Endodermal cell (in vitro differentiated cells): ENCODE results near the gene PACRG. TPM values are rescaled to one million over a fixed set of nuclear protein-coding genes. Genes with fewer than 3 reads are reported as not detected.

Experiments used
- DNase-seq: peaks from one replicate; pipeline ENCODE4 v3.0.0-alpha.2; 2017
- H3K27ac ChIP-seq: 2 replicates; pipeline ENCODE4 v1.5.1; 2013; ENCODE audit warnings: mild to moderate bottlenecking, low read depth, low read length, moderate library complexity
- H3K27me3 ChIP-seq: 2 replicates; pipeline ENCODE4 v1.6.1; 2013; ENCODE audit warnings: mild to moderate bottlenecking, low read length, moderate library complexity; ENCODE audit not compliant: insufficient read depth, control insufficient read depth, poor library complexity, severe bottlenecking
- H3K36me3 ChIP-seq: 2 replicates; pipeline ENCODE4 v1.7.0; 2013; ENCODE audit warnings: mild to moderate bottlenecking, low read length, moderate library complexity; ENCODE audit not compliant: control insufficient read depth, insufficient read depth
- H3K4me1 ChIP-seq: one replicate; pipeline ENCODE4 v1.7.0; 2013; ENCODE audit warnings: low read length; ENCODE audit not compliant: control insufficient read depth, insufficient read depth
- H3K4me3 ChIP-seq: 2 replicates; pipeline ENCODE4 v1.5.1; 2013; ENCODE audit warnings: mild to moderate bottlenecking, low read length, moderate library complexity
- H3K9ac ChIP-seq: 2 replicates; pipeline ENCODE4 v1.6.1; 2013; ENCODE audit warnings: mild to moderate bottlenecking, low read length, moderate library complexity; ENCODE audit not compliant: poor library complexity, severe bottlenecking; ENCODE audit errors: extremely low read depth
- H3K9me3 ChIP-seq: 2 replicates; pipeline ENCODE4 v1.6.1; 2013; ENCODE audit warnings: mild to moderate bottlenecking, low read length, moderate library complexity; ENCODE audit not compliant: control insufficient read depth
- H3K27ac Mint-ChIP-seq: 2 replicates; pipeline ENCODE4 v1.8.0; 2020; ENCODE audit warnings: mixed read lengths
- H3K27me3 Mint-ChIP-seq: 2 replicates; pipeline ENCODE4 v1.8.0; 2021; ENCODE audit warnings: mild to moderate bottlenecking, mixed read lengths; ENCODE audit not compliant: insufficient read depth
- H3K36me3 Mint-ChIP-seq: 2 replicates; pipeline ENCODE4 v1.8.0; 2020; ENCODE audit warnings: low read depth, mixed read lengths
- H3K4me1 Mint-ChIP-seq: 2 replicates; pipeline ENCODE4 v1.8.0; 2020; ENCODE audit warnings: mixed read lengths
- H3K4me3 Mint-ChIP-seq: 2 replicates; pipeline ENCODE4 v1.8.0; 2020; ENCODE audit warnings: mild to moderate bottlenecking, moderate library complexity, mixed read lengths
- H3K9me3 Mint-ChIP-seq: 2 replicates; pipeline ENCODE4 v1.8.0; 2020; ENCODE audit warnings: mild to moderate bottlenecking, mixed read lengths
- CTCF ChIP-seq: fragments of 200-600 bp; sonication (generic); conservative IDR thresholded peaks from 2 replicates; pipeline ENCODE4 v1.5.0; 2021; ENCODE audit warnings: antibody characterized with exemption, mild to moderate bottlenecking
- WGBS, 2 experiments: methylation state at CpG; one replicate each; pipeline versions ENCODE4 v1.1.5 to v1.1.7; 2013; ENCODE audit warnings: missing lambda C conversion rate in 2 of 2, mixed read lengths in 1 of 2; ENCODE audit not compliant: insufficient coverage in 1 of 2, insufficient read length in 1 of 2; 5-methylcytosine and 5-hydroxymethylcytosine counted together
- total RNA-seq, 2 donors: library from RNA; stranded (reverse); fragmentation: NEBNext Ultra II Directional in 1 of 2; extraction: Animal tissue kit (Norgen Biotek cat#: 25700) in 1 of 2; gene quantifications; 2 replicates in 1 of 2; 3 replicates in 1 of 2; pipeline ENCODE4 v1.2.1, GENCODE V29; 2021

Gene PACRG
- total RNA-seq, 2 donors from 2014 or later, result 0.42 to 0.44 TPM

GRCh38 chr6:162904069-162904663 lies 176.4 kb downstream of the PACRG start:
- Histone ChIP-seq H3K27ac (no peak overlapping the region), H3K9me3 (no peaks in the 10 kb centered on the region), H3K4me1 (no peaks in the 10 kb centered on the region), H3K36me3 (no peaks in the 10 kb centered on the region), H3K27me3 (no peaks in the 10 kb centered on the region), H3K4me3 (no peak overlapping the region), H3K9ac (no peak overlapping the region)
- Mint-ChIP-seq H3K27ac (no peak overlapping the region), H3K36me3 (no peaks in the 10 kb centered on the region), H3K4me3 (no peak overlapping the region), H3K4me1 (no peaks in the 10 kb centered on the region), H3K9me3 (no peaks in the 10 kb centered on the region), H3K27me3 (no peaks in the 10 kb centered on the region)
- DNase-seq, result no peak
- TF ChIP-seq CTCF, result no peak
- 95 to 100% methylated on average over 5 to 9 of the region's 9 CpGs for WGBS, 2 experiments

- Histone ChIP-seq H3K4me1 (no peaks in the 10 kb centered on the region), H3K36me3 (no peaks in the 10 kb centered on the region), H3K9ac (no peak overlapping the region), H3K27ac (no peak overlapping the region), H3K27me3 (no peaks in the 10 kb centered on the region), H3K9me3 (no peaks in the 10 kb centered on the region), H3K4me3 (no peak overlapping the region)
- Mint-ChIP-seq H3K4me1 (no peaks in the 10 kb centered on the region), H3K27ac (no peak overlapping the region), H3K9me3 (no peaks in the 10 kb centered on the region), H3K36me3 (no peaks in the 10 kb centered on the region), H3K4me3 (no peak overlapping the region), H3K27me3 (no peaks in the 10 kb centered on the region)
- no peak for DNase-seq
- no peak for TF ChIP-seq CTCF
- WGBS, 2 experiments, result 90 to 96% methylated on average over 5 to 6 of the region's 6 CpGs
These were observed 178.7 kb downstream of the PACRG start for GRCh38 chr6:162906479-162906878.

DNA sequence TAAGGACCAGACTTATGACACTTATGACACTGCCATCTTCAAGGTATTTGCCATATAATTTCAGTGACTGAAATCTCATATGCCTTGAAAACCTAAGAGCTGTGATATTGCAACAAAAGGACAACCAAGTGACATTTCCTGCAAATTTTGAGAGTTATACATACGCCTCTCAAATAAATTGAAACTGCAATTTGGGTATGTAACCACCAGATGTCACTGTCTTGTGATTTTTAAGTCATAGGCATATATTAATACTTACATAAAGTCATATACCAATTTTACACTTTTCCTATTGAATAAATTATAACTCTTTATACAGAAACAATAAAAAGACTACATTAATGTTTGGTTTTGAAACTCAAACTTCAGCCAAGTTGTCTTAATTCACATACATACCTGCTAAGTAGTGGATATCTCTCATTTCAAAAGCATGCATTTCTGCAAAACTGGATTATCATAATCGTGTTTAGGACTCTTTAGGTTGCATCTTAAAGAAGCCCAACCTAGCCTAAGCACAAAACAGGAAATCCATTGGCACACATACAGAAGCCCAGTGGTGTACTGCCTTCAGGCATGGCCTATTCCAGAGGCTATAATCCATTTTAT lies 180.2 kb downstream of the PACRG start:
- Histone ChIP-seq H3K9me3 (no peaks in the 10 kb centered on the region), H3K9ac (no peak overlapping the region), H3K36me3 (no peaks in the 10 kb centered on the region), H3K27me3 (no peaks in the 10 kb centered on the region), H3K4me1 (no peaks in the 10 kb centered on the region), H3K27ac (no peak overlapping the region), H3K4me3 (no peak overlapping the region)
- H3K27ac Mint-ChIP-seq, result no peak overlapping the region
- no peak overlapping the region for H3K4me3 Mint-ChIP-seq
- DNase-seq, result no peak
- H3K36me3 Mint-ChIP-seq, result no peaks in the 10 kb centered on the region
- H3K27me3 Mint-ChIP-seq, result no peaks in the 10 kb centered on the region
- no peaks in the 10 kb centered on the region for H3K4me1 Mint-ChIP-seq
- WGBS, 2 experiments, result 69% methylated on average over 2 of the region's 2 CpGs; no CpG with 5 or more reads in 1 of the 2 experiments
- TF ChIP-seq CTCF, result peak; percentile 84
- no peaks in the 10 kb centered on the region for H3K9me3 Mint-ChIP-seq
